Activated T-helper 17 cell treated with anti-CD3 and anti-CD28 coated beads, Interleukin-2, amount 50 U/mL, for 72 hours (primary cell): Measurements from ENCODE around the gene CCDC92B. TPM values are rescaled to one million over a fixed set of nuclear protein-coding genes. Genes with fewer than 3 reads are reported as not detected.
"Not testable (repeated sequence)": the region's sequence is repeated elsewhere in the genome, so short reads cannot be mapped to it uniquely, and the experiment has no call there.

Source experiments
- ATAC-seq: fragments of 150-1000 bp; cut with Tn5 transposase; replicated peaks from 2 replicates; pipeline ENCODE4 v1.10.0; 2021; ENCODE audit warnings: mild to moderate bottlenecking, moderate library complexity
- H3K27ac Mint-ChIP-seq: one replicate; pipeline ENCODE4 v1.8.0; 2022; ENCODE audit warnings: mixed read lengths
- H3K27me3 Mint-ChIP-seq: one replicate; pipeline ENCODE4 v1.8.0; 2022; ENCODE audit warnings: mixed read lengths
- H3K36me3 Mint-ChIP-seq: one replicate; pipeline ENCODE4 v1.8.0; 2022; ENCODE audit warnings: low read depth, mild to moderate bottlenecking, mixed read lengths
- H3K4me1 Mint-ChIP-seq: one replicate; pipeline ENCODE4 v1.8.0; 2022; ENCODE audit warnings: mixed read lengths
- H3K4me3 Mint-ChIP-seq: one replicate; pipeline ENCODE4 v1.8.0; 2022; ENCODE audit warnings: mild to moderate bottlenecking, mixed read lengths
- H3K9me3 Mint-ChIP-seq: one replicate; pipeline ENCODE4 v1.8.0; 2022; ENCODE audit warnings: mixed read lengths
- total RNA-seq, 2 donors: library from RNA; stranded (reverse); gene quantifications; one replicate each; pipeline ENCODE4 v1.2.3, GENCODE V29; 2022

CCDC92B gene
- total RNA-seq, result under 1 TPM in 1 of 2 donors, not detected in 1; 0.11 TPM

- no peaks in the 10 kb centered on the region for H3K4me1 Mint-ChIP-seq
- no peak for ATAC-seq
- H3K4me3 Mint-ChIP-seq, result no peak within 1 kb of the TSS
- peaks cover 36% of the 10 kb centered on the region for H3K27me3 Mint-ChIP-seq
- no peaks in the 10 kb centered on the region for H3K36me3 Mint-ChIP-seq
- no peaks in the 10 kb centered on the region for H3K9me3 Mint-ChIP-seq
- no peak within 1 kb of the TSS for H3K27ac Mint-ChIP-seq
These were observed at the start of gene CCDC92B for GRCh38 chr17:2749058-2749783. TSS of gene CCDC92B (minus strand) at chr17:2749652. CDS start at chr17:2735145, 14,507 bp downstream.

GRCh38 chr17:2798678-2799077 lies 49.2 kb upstream of the CCDC92B start:
- ATAC-seq, result no peak
- peaks cover 20% of the 10 kb centered on the region for H3K36me3 Mint-ChIP-seq
- peaks cover 48% of the 10 kb centered on the region for H3K4me1 Mint-ChIP-seq
- peak overlapping the region; percentile 3 for H3K27ac Mint-ChIP-seq
- no peaks in the 10 kb centered on the region for H3K9me3 Mint-ChIP-seq
- H3K4me3 Mint-ChIP-seq, result no peak overlapping the region
- peaks cover 7% of the 10 kb centered on the region for H3K27me3 Mint-ChIP-seq

- H3K27ac Mint-ChIP-seq, result no peak overlapping the region
- ATAC-seq, result no peak
- peaks cover 7% of the 10 kb centered on the region for H3K27me3 Mint-ChIP-seq
- H3K4me3 Mint-ChIP-seq, result peak overlapping the region; percentile 76
- H3K9me3 Mint-ChIP-seq, result no peaks in the 10 kb centered on the region
- H3K36me3 Mint-ChIP-seq, result peaks cover 20% of the 10 kb centered on the region
- peaks cover 48% of the 10 kb centered on the region for H3K4me1 Mint-ChIP-seq
These were observed 48.7 kb upstream of the CCDC92B start for GRCh38 chr17:2798188-2798587.

DNA sequence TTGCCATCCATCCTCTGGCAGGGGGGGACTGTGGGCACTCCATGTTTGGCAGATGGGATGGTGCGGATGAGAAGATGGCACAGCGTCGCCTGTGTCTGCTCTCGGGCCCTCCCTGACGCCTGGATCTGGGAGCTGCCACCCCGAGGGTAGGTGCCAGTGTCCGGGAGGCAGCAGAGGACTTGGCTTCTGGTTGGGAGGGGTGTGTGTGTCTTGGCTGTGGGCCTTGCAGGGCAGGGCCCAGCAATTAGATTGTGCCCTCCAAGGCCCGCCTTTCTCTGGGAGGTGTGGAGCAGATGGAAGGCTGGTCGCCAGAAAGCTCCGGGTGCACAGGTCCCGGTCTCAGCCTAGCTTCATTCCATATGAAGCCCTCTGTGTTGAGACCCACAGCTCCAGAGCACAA lies 48.2 kb upstream of the CCDC92B start:
- no peak for ATAC-seq
- H3K9me3 Mint-ChIP-seq, result no peaks in the 10 kb centered on the region
- H3K27ac Mint-ChIP-seq, result peak overlapping the region; percentile 13
- H3K4me1 Mint-ChIP-seq, result peaks cover 52% of the 10 kb centered on the region
- H3K36me3 Mint-ChIP-seq, result peaks cover 15% of the 10 kb centered on the region
- H3K4me3 Mint-ChIP-seq, result peak overlapping the region; percentile 76
- H3K27me3 Mint-ChIP-seq, result peaks cover 7% of the 10 kb centered on the region

- Mint-ChIP-seq H3K4me3 (peak overlapping the region; percentile 76), H3K4me1 (peaks cover 53% of the 10 kb centered on the region), H3K36me3 (peaks cover 15% of the 10 kb centered on the region), H3K27ac (peak overlapping the region; percentile 13), H3K27me3 (peaks cover 7% of the 10 kb centered on the region), H3K9me3 (no peaks in the 10 kb centered on the region)
- no peak for ATAC-seq
These were observed 47.8 kb upstream of the CCDC92B start for GRCh38 chr17:2797226-2797625.

DNA sequence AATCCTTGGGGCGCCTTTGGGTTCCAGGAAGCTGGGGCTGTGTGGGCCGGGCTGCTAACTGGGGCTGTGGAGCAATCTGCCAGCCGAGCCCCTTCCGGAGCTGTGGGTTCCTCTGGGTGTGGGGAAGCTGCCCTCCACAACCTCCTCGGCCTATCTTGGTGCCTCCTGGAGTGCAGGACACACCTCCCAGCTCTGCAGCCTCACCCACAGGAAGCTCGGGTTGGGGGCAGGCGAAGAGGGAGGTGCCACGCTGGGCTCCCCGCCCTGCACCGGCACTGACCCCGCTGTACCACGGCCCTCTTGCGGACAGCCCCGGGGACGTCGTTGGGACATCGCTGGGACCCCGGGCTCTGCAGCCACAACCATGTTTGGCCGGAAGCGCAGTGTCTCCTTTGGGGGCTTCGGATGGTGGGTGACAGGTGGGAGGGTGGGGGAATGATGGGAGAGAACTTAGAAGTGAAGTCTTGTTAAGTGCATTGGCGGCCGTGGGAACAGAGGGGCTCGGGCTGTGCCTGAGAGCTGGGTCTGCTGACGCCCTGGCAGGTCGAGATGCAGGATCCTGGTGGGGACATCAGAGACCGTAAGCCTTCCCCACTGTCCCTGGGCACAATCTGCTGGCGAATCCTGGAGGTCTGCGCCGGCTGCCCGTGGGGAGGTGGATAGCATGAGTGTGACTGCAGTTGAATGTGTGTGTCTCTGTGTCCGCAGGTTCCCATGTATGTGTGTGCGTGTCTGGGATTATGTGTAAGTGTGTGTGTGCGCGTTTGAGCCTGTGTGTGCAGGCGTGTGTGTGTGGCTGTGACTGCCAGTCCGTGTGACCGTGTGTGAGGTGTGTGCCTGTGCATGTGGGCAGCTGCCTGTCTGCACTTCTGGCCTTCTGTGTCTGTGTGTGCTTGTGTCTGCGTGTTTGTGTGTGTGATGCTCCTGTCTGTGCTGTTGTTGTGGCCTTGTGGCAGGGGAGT lies 47.0 kb upstream of the CCDC92B start, which contains the start of gene RAP1GAP2:
Gene RAP1GAP2 (plus strand): TSS at position 275 of the 962 bp plus-strand sequence. CDS start 90 bp downstream, at position 365.
- Mint-ChIP-seq H3K4me1 (peaks cover 49% of the 10 kb centered on the region), H3K9me3 (no peaks in the 10 kb centered on the region)

DNA sequence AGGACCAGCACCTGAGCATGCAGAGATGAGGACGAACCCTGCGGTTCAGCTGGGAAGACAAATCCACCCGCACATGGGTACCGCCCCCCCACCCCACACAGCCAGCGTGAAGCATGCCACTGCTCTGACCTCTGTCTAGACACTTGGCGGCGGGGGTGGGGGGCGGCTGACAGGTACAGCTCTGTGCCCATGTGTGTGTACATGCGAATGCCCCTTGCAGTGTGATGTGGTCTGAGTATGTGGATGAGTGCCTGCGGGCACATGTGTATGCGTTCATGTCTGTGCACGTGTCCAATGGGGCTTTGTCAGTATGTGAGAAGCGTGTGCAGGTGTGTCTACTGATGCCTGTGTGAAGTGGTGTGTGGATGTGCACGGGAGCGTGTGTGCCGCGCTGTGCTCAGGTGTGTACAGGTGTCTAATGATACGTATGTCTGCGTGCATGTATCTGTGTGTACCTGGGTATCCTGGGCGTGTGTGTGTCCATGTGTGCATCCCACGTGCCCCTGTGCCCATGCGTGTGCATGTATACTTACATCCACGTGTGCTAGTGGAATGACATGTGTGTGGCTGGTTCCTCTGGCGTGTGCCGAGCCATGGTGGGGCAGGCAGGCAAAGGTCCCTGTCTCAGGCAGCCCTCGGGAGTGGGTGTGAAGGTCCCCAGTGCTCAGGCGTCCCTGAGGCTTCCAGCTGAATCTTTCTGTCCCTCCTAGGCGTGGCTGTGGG lies 46.1 kb upstream of the CCDC92B start:
- no peak for ATAC-seq
- no peaks in the 10 kb centered on the region for H3K9me3 Mint-ChIP-seq
- peaks cover 11% of the 10 kb centered on the region for H3K27me3 Mint-ChIP-seq
- H3K27ac Mint-ChIP-seq, result peak overlapping the region; percentile 13
- H3K4me3 Mint-ChIP-seq, result peak overlapping the region; percentile 76
- H3K4me1 Mint-ChIP-seq, result peaks cover 52% of the 10 kb centered on the region
- peaks cover 5% of the 10 kb centered on the region for H3K36me3 Mint-ChIP-seq

More for the DNA sequence above, 47.0 kb upstream of the CCDC92B start, which contains the start of gene RAP1GAP2:
- peak; percentile 73 for ATAC-seq
- H3K27ac Mint-ChIP-seq, result peak within 1 kb of the TSS; percentile 13
- H3K27me3 Mint-ChIP-seq, result peaks cover 7% of the 10 kb centered on the region
- peak within 1 kb of the TSS; percentile 76 for H3K4me3 Mint-ChIP-seq
- peaks cover 9% of the 10 kb centered on the region for H3K36me3 Mint-ChIP-seq

DNA sequence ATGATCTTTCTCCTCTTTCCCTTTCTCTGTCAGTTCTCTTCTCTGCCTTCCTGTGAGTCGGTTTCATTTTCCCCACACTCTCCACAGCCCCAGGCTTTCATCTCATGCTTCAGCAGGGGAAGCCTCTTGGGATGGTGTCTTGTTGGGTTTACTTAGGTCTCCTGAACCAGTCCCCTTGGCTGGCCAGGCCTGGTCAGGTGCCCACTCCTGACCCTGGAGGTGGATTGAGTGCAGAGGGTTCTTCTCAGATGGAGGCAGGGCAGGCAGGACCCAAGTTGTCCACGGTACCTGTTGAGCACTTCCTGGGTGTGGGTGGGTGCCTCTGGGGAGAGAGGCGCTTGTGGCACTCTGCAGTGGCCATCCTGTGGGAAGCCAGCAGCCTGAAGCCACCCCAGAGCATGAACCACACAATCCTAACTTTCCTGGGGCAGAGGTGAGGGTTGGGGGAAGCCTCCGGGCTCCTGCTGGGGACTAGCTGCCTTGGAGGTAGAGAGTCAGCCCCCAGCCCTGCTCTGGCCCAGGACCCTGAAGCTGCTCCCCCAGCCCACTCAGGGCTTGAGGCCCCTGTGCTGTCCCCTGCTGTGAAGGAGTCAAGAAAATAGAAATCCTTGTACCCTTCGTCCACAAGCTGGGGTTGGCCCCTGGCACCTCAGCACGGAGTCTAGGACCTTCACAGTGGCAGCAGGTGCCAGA lies 44.8 kb upstream of the CCDC92B start:
- no peaks in the 10 kb centered on the region for H3K9me3 Mint-ChIP-seq
- peak; percentile 8 for ATAC-seq
- H3K27me3 Mint-ChIP-seq, result peaks cover 11% of the 10 kb centered on the region
- H3K4me3 Mint-ChIP-seq, result peak overlapping the region; percentile 76
- no peaks in the 10 kb centered on the region for H3K36me3 Mint-ChIP-seq
- H3K4me1 Mint-ChIP-seq, result peaks cover 52% of the 10 kb centered on the region
- no peak overlapping the region for H3K27ac Mint-ChIP-seq

GRCh38 chr17:2792366-2793169 lies 43.1 kb upstream of the CCDC92B start:
- H3K36me3 Mint-ChIP-seq, result no peaks in the 10 kb centered on the region
- H3K9me3 Mint-ChIP-seq, result no peaks in the 10 kb centered on the region
- H3K27ac Mint-ChIP-seq, result peak overlapping the region; percentile 23
- peak; percentile 73 for ATAC-seq
- peak overlapping the region; percentile 76 for H3K4me3 Mint-ChIP-seq
- H3K27me3 Mint-ChIP-seq, result peaks cover 11% of the 10 kb centered on the region
- H3K4me1 Mint-ChIP-seq, result peaks cover 39% of the 10 kb centered on the region

- Mint-ChIP-seq H3K27ac (no peak overlapping the region), H3K4me3 (no peak overlapping the region), H3K27me3 (peaks cover 4% of the 10 kb centered on the region), H3K9me3 (no peaks in the 10 kb centered on the region), H3K4me1 (peaks cover 15% of the 10 kb centered on the region), H3K36me3 (no peaks in the 10 kb centered on the region)
- no peak for ATAC-seq
These were observed 40.2 kb upstream of the CCDC92B start for GRCh38 chr17:2789700-2790099.

DNA sequence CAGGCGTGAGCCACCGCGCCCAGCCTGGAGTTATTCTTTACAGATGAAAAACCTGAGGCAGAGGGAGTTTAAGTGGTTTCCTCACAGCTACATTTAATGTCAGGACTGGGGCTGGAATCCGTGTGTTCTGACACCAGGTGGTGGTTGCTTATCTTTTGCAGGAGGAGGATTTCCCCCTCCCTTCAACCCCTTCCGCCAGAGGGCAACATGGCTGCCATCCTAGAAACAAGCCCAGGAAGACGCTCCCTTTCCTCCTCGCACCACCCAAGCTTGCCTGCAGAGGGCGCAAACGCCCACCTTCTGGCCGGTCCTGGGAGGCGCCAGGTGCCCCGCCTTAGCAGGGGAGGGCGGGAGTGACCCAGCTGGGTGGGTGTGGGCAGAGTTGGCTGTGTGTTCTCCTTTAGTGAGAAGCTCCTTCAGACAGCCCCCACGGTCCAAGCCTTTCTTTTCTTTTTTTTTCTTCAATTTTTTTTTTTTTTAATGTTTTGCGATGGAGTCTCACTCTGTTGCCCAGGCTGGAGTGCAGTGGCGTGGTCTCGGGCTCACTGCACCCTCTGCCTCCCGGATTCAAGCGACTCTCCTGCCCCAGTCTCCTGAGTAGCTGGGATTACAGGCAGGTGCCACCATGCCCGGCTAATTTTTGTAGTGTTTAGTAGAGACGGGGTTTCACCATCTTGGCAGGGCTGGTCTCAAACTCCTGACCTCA lies 36.9 kb upstream of the CCDC92B start:
- no peaks in the 10 kb centered on the region for H3K9me3 Mint-ChIP-seq
- H3K27ac Mint-ChIP-seq, result no peak overlapping the region
- peaks cover 2% of the 10 kb centered on the region for H3K4me1 Mint-ChIP-seq

DNA sequence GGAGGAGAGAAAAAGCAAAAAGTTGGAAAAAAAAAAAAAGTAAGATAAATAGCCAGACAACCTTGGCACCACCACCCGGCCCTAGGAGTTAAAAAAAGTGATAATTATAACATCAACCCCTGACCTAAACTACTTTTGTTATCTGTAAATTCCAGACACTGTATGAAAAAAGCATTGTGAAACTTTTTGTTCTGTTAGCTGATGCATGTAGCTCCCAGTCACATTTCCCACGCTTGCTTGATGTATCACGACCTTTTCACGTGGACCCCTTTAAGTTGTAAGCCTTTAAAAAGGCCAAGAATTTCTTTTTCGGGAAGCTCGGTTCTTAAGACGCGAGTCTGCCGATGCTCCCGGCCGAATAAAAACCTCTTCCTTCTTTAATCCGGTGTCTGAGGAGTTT lies 35.9 kb upstream of the CCDC92B start:
- H3K27me3 Mint-ChIP-seq, H3K4me1 Mint-ChIP-seq, H3K4me3 Mint-ChIP-seq, H3K36me3 Mint-ChIP-seq, H3K9me3 Mint-ChIP-seq, ATAC-seq, H3K27ac Mint-ChIP-seq: not testable (repeated sequence)

More for the DNA sequence above, 36.9 kb upstream of the CCDC92B start:
- Mint-ChIP-seq H3K4me3 (peak overlapping the region; percentile 28), H3K27me3 (peaks cover 2% of the 10 kb centered on the region), H3K36me3 (no peaks in the 10 kb centered on the region)
- ATAC-seq, result peak; percentile 99
